ENCODE results near the gene POC1A. TPM values are rescaled to one million over a fixed set of nuclear protein-coding genes. Genes with fewer than 3 reads are reported as not detected.

The POC1A gene
- total and polyA plus RNA-seq, 2 donors (not counting 3 experiments of a cell fraction or from before 2014, with no cell fraction given) = 14.8 to 19.4 TPM

GRCh38 chr3:52056968-52057811, 97.0 kb downstream of the POC1A start:
- no peaks in the 10 kb centered on the region for H4K20me1 ChIP-seq (replicated peaks; ENCODE audit: control insufficient read depth, extremely low read depth, insufficient read depth, low read length)
- peak overlapping the region; percentile 91 for H2AFZ ChIP-seq (ENCODE audit: low read depth, low read length)
- H3K9me3 ChIP-seq (replicated peaks; ENCODE audit: control insufficient read depth, insufficient read depth, low read length) = no peaks in the 10 kb centered on the region
- H3K4me1 ChIP-seq (ENCODE audit: control insufficient read depth, extremely low read depth, insufficient read depth, low read length) = peaks cover 34% of the 10 kb centered on the region
- no TSS peak for BruUV-seq (replicated peaks)
- no peaks in the 10 kb centered on the region for H3K36me3 ChIP-seq (ENCODE audit: control insufficient read depth in 2 of 2, extremely low read depth in 1 of 2, insufficient read depth in 2 of 2, low read length in 2 of 2)
- H3K4me3 ChIP-seq (replicated peaks in 1 of 3; ENCODE audit: insufficient read depth in 1 of 3, low read depth in 1 of 3, low read length in 3 of 3) = peak overlapping the region; percentile 38 to 78 (median 39)
- peaks cover 25% of the 10 kb centered on the region for H3K79me2 ChIP-seq (ENCODE audit: control insufficient read depth, insufficient read depth, low read length)
- intact Hi-C loops (cut with micrococcal nuclease) (loop anchor here (1.0 kb wide), 3 partner anchors 11 to 115 kb away; partner anchors contain the start of gene PARP3), dilution Hi-C loops (cut with MboI; ENCODE audit: extremely low pct_ligation_motif_present, low sequenced_read_pairs) (no loop called here)
- peak overlapping the region; percentile 20 for H3K9ac ChIP-seq (replicated peaks; ENCODE audit: extremely low read depth, insufficient read depth, low read length)
- no peaks in the 10 kb centered on the region for H3K9me1 ChIP-seq (replicated peaks; ENCODE audit: control insufficient read depth, extremely low read depth, insufficient read depth, low read length)
- H3K27me3 ChIP-seq (ENCODE audit: control insufficient read depth in 2 of 2, insufficient read depth in 2 of 2, low read length in 2 of 2) = no peaks in the 10 kb centered on the region
- TF ChIP-seq POLR2A (IDR thresholded peaks at IDR 0.05; ENCODE audit: low read depth, low read length) (peak; percentile 29), CTCF (IDR thresholded peaks at IDR 0.05; ENCODE audit: extremely low read depth in 1 of 2, insufficient read depth in 1 of 2, low read depth in 1 of 2, low read length in 2 of 2) (no peak), POLR2AphosphoS5 (IDR thresholded peaks at IDR 0.05; ENCODE audit: insufficient read depth, low read depth, low read length) (peak; percentile 6)
- TF ChIP-seq, protein P1, sequence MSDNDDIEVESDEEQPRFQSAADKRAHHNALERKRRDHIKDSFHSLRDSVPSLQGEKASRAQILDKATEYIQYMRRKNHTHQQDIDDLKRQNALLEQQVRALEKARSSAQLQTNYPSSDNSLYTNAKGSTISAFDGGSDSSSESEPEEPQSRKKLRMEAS (IDR thresholded peaks at IDR 0.05; ENCODE audit: insufficient read depth, insufficient read length) = peak; percentile 98
- ChIA-PET CTCF (interaction anchor here (0.6 to 10.4 kb wide), 22 partner anchors 9 to 163 kb away, joined by 3 to 260 read pairs (median 4); partner anchors contain the start of genes ABHD14B, ACY1, POC1A and RPL29), POLR2A (interaction anchor here (0.5 to 2.2 kb wide), 7 partner anchors 10 to 98 kb away, joined by 3 to 10 read pairs (median 3); partner anchors contain the start of gene RPL29)
- H3K4me2 ChIP-seq (ENCODE audit: insufficient read depth, low read length) = peak overlapping the region; percentile 60
- DNase-seq (ENCODE audit: low read depth, low spot score) = peak; percentile 99
- FAIRE-seq = peak; percentile 96
- H3K27ac ChIP-seq (ENCODE audit: insufficient read depth, low read depth, low read length) = peak overlapping the region; percentile 23

All from endothelial cell of umbilical vein (primary cell).